GM23338 (cell line): ENCODE data around the gene ZNF284. TPM values are rescaled to one million over a fixed set of nuclear protein-coding genes. Genes with fewer than 3 reads are reported as not detected.

ENCODE experiments used
- ATAC-seq: fragments of 200-7000 bp; cut with Tn5 transposase; 3 replicates; pipeline ENCODE4 v1.9.1; 2020
- DNase-seq: peaks from one replicate; pipeline ENCODE4 v3.0.0-alpha.2; 2015; ENCODE audit warnings: low spot score
- H2AFZ ChIP-seq: fragments of 200-600 bp; sonication (generic); 2 replicates; pipeline ENCODE4 v1.8.0; 2016; ENCODE audit warnings: antibody characterized with exemption, mild to moderate bottlenecking, moderate library complexity
- H3F3A ChIP-seq: fragments of 200-600 bp; sonication (generic); replicated peaks from 2 replicates; pipeline ENCODE4 v1.8.0; 2017; ENCODE audit warnings: antibody characterized with exemption, mixed run types, low read depth
- H3K27ac ChIP-seq: fragments of 200-600 bp; sonication (generic); 2 replicates; pipeline ENCODE4 v1.6.1; 2016; ENCODE audit warnings: low read depth
- H3K27me3 ChIP-seq: fragments of 200-600 bp; sonication (generic); 2 replicates; pipeline ENCODE4 v1.8.0; 2016; ENCODE audit warnings: mild to moderate bottlenecking, mixed run types, moderate library complexity; ENCODE audit not compliant: insufficient read depth
- H3K36me3 ChIP-seq: fragments of 200-600 bp; sonication (generic); 2 replicates; pipeline ENCODE4 v1.8.0; 2016; ENCODE audit warnings: mild to moderate bottlenecking; ENCODE audit not compliant: insufficient read depth
- H3K4me1 ChIP-seq: fragments of 200-600 bp; sonication (generic); 2 replicates; pipeline ENCODE4 v1.8.0; 2016; ENCODE audit warnings: mild to moderate bottlenecking, moderate library complexity; ENCODE audit not compliant: insufficient read depth
- H3K4me2 ChIP-seq: fragments of 200-600 bp; sonication (generic); 2 replicates; pipeline ENCODE4 v1.7.1; 2017; ENCODE audit warnings: mixed run types
- H3K4me3 ChIP-seq: fragments of 200-600 bp; sonication (generic); 2 replicates; pipeline ENCODE4 v1.6.1; 2016; ENCODE audit warnings: mixed run types
- H3K79me2 ChIP-seq: fragments of 200-600 bp; sonication (generic); replicated peaks from 2 replicates; pipeline ENCODE4 v1.8.0; 2017; ENCODE audit warnings: mild to moderate bottlenecking; ENCODE audit not compliant: insufficient read depth
- H3K9me2 ChIP-seq: fragments of 200-600 bp; sonication (generic); 2 replicates; pipeline ENCODE4 v1.8.0; 2017; ENCODE audit not compliant: insufficient read depth
- H4K20me1 ChIP-seq: fragments of 200-600 bp; sonication (generic); replicated peaks from 2 replicates; pipeline ENCODE4 v1.8.0; 2017; ENCODE audit warnings: mild to moderate bottlenecking; ENCODE audit not compliant: insufficient read depth
- H3K27ac Mint-ChIP-seq: 2 replicates; pipeline ENCODE4 v1.8.0; 2020; ENCODE audit warnings: inconsistent platforms, mild to moderate bottlenecking, moderate library complexity, mixed read lengths
- H3K27me3 Mint-ChIP-seq: 3 replicates; pipeline ENCODE4 v1.8.0; 2022; ENCODE audit warnings: low read depth, mild to moderate bottlenecking, moderate library complexity, mixed read lengths, inconsistent platforms; ENCODE audit not compliant: insufficient read depth, poor library complexity
- H3K36me3 Mint-ChIP-seq: 3 replicates; pipeline ENCODE4 v1.8.0; 2021; ENCODE audit warnings: low read depth, mild to moderate bottlenecking, inconsistent platforms, moderate library complexity, mixed read lengths
- H3K4me1 Mint-ChIP-seq: 3 replicates; pipeline ENCODE4 v1.8.0; 2020; ENCODE audit warnings: mild to moderate bottlenecking, inconsistent platforms, mixed read lengths
- H3K4me3 Mint-ChIP-seq: 3 replicates; pipeline ENCODE4 v1.8.0; 2021; ENCODE audit warnings: moderate library complexity, mild to moderate bottlenecking, inconsistent platforms, mixed read lengths
- H3K9me3 Mint-ChIP-seq: 3 replicates; pipeline ENCODE4 v1.8.0; 2020; ENCODE audit warnings: moderate library complexity, mild to moderate bottlenecking, inconsistent platforms, mixed read lengths
- CTCF ChIP-seq, 2 experiments: fragments of 200-600 bp in 1 of 2; sonication (generic) in 1 of 2; conservative IDR thresholded peaks; 2 replicates each; pipeline versions ENCODE4 v1.5.1 to v1.6.1; 2016 to 2017; ENCODE audit warnings: antibody characterized with exemption in 2 of 2, low read depth in 2 of 2, mild to moderate bottlenecking in 2 of 2, moderate library complexity in 1 of 2
- ETS1 ChIP-seq: IDR thresholded peaks from 2 replicates; pipeline ENCODE4 v1.6.1; 2016; ENCODE audit warnings: antibody characterized with exemption
- EZH2phosphoT487 ChIP-seq: fragments of 200-600 bp; sonication (generic); IDR thresholded peaks from one replicate; pipeline ENCODE4 v1.8.1; 2018; ENCODE audit warnings: antibody characterized with exemption; ENCODE audit not compliant: unreplicated experiment
- STAT1 ChIP-seq: IDR thresholded peaks from one replicate; pipeline ENCODE4 v1.6.1; 2016; ENCODE audit warnings: antibody characterized with exemption; ENCODE audit not compliant: unreplicated experiment
- polyA plus RNA-seq: library from polyadenylated mRNA; unstranded; fragments of >200 nt; fragmentation: Nextera tagmentation; extraction: Ambion mirVana; gene quantifications from 2 replicates; pipeline ENCODE4 v1.2.1, GENCODE V29; 2016
- total RNA-seq: library from RNA; depleted of rRNA; stranded (reverse); fragments of >200 nt; shearing (Covaris generic); gene quantifications from 2 replicates; pipeline ENCODE4 v1.2.3, GENCODE V29; 2014
- TF ChIP-seq, protein P1 (sequence below): fragments of 250-450 bp; sonication (Bioruptor Pico); IDR thresholded peaks from 2 replicates; pipeline ENCODE4 v1.5.0; 2020; ENCODE audit warnings: mild to moderate bottlenecking, moderate library complexity

ZNF284 gene
- total and polyA plus RNA-seq, 2 experiments from 2014 or later: 1.4 to 3.1 TPM

DNA sequence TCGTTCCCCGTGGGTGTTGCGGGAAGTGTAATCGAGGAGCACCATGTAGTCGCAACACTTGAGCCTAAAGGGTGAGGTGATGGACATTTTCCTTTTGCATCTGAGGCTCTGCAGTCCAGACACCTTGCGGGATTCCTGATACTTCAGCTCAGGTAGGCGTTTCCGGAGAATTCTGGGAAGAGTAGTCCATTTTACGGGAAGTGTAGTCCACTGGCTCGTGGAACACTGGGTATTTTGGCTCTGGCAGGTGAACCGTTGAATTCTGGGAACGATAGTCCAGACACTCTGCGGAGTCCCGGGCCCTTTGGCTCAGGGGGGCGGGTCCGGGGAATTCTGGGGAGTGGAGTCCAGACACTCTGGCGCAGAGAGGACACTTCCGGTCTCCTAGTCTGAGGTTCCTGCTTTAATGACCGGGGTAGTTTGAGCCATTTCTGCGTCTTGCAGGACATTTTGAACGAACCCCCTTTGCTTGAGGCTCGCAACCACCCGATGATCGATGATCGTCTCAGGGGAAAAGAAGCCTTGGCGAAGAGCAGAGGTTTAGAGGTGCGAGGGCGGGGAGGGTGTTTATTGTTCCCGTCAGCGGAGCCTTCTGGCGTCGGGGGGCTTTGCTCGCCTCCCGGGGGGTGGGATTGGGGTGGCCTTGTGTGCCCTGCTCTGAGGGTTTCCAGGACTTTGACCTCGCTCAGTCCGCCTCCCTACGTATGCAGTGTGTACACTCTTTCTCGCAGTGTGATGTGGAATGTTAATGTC, 20.1 kb upstream of the ZNF284 start, which contains the start of gene ZNF223 (continued):
- TF ChIP-seq, protein P1, sequence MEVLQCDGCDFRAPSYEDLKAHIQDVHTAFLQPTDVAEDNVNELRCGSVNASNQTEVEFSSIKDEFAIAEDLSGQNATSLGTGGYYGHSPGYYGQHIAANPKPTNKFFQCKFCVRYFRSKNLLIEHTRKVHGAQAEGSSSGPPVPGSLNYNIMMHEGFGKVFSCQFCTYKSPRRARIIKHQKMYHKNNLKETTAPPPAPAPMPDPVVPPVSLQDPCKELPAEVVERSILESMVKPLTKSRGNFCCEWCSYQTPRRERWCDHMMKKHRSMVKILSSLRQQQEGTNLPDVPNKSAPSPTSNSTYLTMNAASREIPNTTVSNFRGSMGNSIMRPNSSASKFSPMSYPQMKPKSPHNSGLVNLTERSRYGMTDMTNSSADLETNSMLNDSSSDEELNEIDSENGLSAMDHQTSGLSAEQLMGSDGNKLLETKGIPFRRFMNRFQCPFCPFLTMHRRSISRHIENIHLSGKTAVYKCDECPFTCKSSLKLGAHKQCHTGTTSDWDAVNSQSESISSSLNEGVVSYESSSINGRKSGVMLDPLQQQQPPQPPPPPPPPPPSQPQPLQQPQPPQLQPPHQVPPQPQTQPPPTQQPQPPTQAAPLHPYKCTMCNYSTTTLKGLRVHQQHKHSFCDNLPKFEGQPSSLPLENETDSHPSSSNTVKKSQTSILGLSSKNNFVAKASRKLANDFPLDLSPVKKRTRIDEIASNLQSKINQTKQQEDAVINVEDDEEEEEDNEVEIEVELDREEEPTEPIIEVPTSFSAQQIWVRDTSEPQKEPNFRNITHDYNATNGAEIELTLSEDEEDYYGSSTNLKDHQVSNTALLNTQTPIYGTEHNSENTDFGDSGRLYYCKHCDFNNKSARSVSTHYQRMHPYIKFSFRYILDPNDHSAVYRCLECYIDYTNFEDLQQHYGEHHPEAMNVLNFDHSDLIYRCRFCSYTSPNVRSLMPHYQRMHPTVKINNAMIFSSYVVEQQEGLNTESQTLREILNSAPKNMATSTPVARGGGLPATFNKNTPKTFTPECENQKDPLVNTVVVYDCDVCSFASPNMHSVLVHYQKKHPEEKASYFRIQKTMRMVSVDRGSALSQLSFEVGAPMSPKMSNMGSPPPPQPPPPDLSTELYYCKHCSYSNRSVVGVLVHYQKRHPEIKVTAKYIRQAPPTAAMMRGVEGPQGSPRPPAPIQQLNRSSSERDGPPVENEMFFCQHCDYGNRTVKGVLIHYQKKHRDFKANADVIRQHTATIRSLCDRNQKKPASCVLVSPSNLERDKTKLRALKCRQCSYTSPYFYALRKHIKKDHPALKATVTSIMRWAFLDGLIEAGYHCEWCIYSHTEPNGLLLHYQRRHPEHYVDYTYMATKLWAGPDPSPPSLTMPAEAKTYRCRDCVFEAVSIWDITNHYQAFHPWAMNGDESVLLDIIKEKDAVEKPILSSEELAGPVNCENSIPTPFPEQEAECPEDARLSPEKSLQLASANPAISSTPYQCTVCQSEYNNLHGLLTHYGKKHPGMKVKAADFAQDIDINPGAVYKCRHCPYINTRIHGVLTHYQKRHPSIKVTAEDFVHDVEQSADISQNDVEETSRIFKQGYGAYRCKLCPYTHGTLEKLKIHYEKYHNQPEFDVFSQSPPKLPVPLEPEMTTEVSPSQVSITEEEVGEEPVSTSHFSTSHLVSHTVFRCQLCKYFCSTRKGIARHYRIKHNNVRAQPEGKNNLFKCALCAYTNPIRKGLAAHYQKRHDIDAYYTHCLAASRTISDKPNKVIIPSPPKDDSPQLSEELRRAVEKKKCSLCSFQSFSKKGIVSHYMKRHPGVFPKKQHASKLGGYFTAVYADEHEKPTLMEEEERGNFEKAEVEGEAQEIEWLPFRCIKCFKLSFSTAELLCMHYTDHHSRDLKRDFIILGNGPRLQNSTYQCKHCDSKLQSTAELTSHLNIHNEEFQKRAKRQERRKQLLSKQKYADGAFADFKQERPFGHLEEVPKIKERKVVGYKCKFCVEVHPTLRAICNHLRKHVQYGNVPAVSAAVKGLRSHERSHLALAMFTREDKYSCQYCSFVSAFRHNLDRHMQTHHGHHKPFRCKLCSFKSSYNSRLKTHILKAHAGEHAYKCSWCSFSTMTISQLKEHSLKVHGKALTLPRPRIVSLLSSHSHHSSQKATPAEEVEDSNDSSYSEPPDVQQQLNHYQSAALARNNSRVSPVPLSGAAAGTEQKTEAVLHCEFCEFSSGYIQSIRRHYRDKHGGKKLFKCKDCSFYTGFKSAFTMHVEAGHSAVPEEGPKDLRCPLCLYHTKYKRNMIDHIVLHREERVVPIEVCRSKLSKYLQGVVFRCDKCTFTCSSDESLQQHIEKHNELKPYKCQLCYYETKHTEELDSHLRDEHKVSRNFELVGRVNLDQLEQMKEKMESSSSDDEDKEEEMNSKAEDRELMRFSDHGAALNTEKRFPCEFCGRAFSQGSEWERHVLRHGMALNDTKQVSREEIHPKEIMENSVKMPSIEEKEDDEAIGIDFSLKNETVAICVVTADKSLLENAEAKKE (CRISPR knock-in tag): no peak
- TF ChIP-seq STAT1 (no peak), ETS1 (peak; percentile 99), EZH2phosphoT487 (no peak)

DNA sequence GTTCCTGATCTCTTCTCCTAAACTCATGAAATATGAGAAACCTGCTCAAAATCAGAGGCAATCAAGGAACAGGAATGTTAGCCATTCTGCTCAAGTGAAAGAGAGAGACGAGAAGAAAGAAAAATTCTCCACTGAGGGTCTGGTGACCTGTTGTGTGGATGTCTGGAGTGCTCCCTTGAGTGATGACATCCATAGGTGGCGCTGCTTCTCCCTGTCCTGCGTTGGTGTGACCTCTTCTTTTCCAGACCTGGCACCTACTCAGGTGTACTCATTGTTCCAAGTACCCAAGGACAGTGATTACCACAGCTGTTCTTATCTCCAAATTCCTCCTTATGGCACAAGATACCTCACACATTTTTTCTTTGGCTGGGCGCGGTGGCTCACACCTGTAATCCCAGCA, 16.1 kb upstream of the ZNF284 start:
- H3K27ac Mint-ChIP-seq: no peak overlapping the region
- peaks cover 1% of the 10 kb centered on the region; the same call in 2 of the 3 replicates for H3K4me1 Mint-ChIP-seq
- no peak overlapping the region for H3K4me3 Mint-ChIP-seq
- DNase-seq (peak; percentile 37), ATAC-seq (no peak)
- peaks cover 7% of the 10 kb centered on the region for H3K79me2 ChIP-seq
- no peaks in the 10 kb centered on the region for H4K20me1 ChIP-seq
- H3F3A ChIP-seq: no peaks in the 10 kb centered on the region
- peaks cover 3% of the 10 kb centered on the region; the same call in 1 of the 3 replicates for H3K9me3 Mint-ChIP-seq
- H3K27ac ChIP-seq: no peak overlapping the region
- H3K4me1 ChIP-seq: no peaks in the 10 kb centered on the region
- no peak overlapping the region for H3K4me2 ChIP-seq
- H3K9me2 ChIP-seq: no peaks in the 10 kb centered on the region
- H3K36me3 Mint-ChIP-seq: peaks cover 43% of the 10 kb centered on the region
- no peak overlapping the region for H3K4me3 ChIP-seq
- peaks cover 7% of the 10 kb centered on the region for H3K27me3 Mint-ChIP-seq
- TF ChIP-seq ETS1 (no peak), CTCF (conservative IDR thresholded peaks at IDR 0.05; ENCODE audit: low read depth in 2 of 2) (peak; percentile 37 to 65)
- H3K36me3 ChIP-seq: peaks cover 9% of the 10 kb centered on the region; the same call in 1 of the 2 replicates
- H3K27me3 ChIP-seq: no peaks in the 10 kb centered on the region
- H2AFZ ChIP-seq: no peak overlapping the region
